Stomach smooth muscle (tissue), 2 donors: ENCODE results near the gene LYZL6.

Experiments used
- H3K27ac ChIP-seq: one replicate; pipeline ENCODE4 v1.7.0; 2013; ENCODE audit warnings: mild to moderate bottlenecking, low read length, inconsistent platforms
- H3K27me3 ChIP-seq, 2 donors: one replicate each; pipeline ENCODE4 v1.7.0; 2013; ENCODE audit warnings: low read length in 2 of 2; ENCODE audit not compliant: insufficient read depth in 2 of 2, control insufficient read depth in 1 of 2
- H3K36me3 ChIP-seq, 2 donors: one replicate each; pipeline ENCODE4 v1.7.0; 2013; ENCODE audit warnings: low read length in 2 of 2; ENCODE audit not compliant: control insufficient read depth in 2 of 2, insufficient read depth in 2 of 2
- H3K4me1 ChIP-seq: one replicate; pipeline ENCODE4 v1.7.0; 2013; ENCODE audit warnings: low read length; ENCODE audit not compliant: control insufficient read depth, insufficient read depth
- H3K4me3 ChIP-seq, 2 donors: one replicate each; pipeline ENCODE4 v1.7.0; 2013; ENCODE audit warnings: low read length in 2 of 2
- H3K9ac ChIP-seq, 2 donors: one replicate each; pipeline ENCODE4 v1.7.0; 2013; ENCODE audit warnings: low read length in 2 of 2, mild to moderate bottlenecking in 1 of 2
- H3K9me3 ChIP-seq, 2 donors: one replicate each; pipeline ENCODE4 v1.7.0; 2013; ENCODE audit warnings: low read length in 2 of 2; ENCODE audit not compliant: control insufficient read depth in 2 of 2
- donor health status: healthy.
- donor health status: Pancreatic carcinoma.

LYZL6 gene

GRCh38 chr17:35973333-35974260, 30.1 kb upstream of the LYZL6 start:
- H3K9ac ChIP-seq, result no peak overlapping the region
- no peak overlapping the region for H3K27ac ChIP-seq
- H3K27me3 ChIP-seq, result peaks cover 0 to 6% of the 10 kb centered on the region in 2 donors
- H3K9me3 ChIP-seq, result no peaks in the 10 kb centered on the region
- H3K4me1 ChIP-seq, result no peaks in the 10 kb centered on the region
- no peak overlapping the region for H3K4me3 ChIP-seq
- no peaks in the 10 kb centered on the region for H3K36me3 ChIP-seq

GRCh38 chr17:35972945-35973332, 29.4 kb upstream of the LYZL6 start:
- no peak overlapping the region for H3K27ac ChIP-seq
- H3K27me3 ChIP-seq, result peaks cover 0 to 5% of the 10 kb centered on the region in 2 donors
- no peaks in the 10 kb centered on the region for H3K9me3 ChIP-seq
- H3K9ac ChIP-seq, result no peak overlapping the region
- no peak overlapping the region for H3K4me3 ChIP-seq
- no peaks in the 10 kb centered on the region for H3K36me3 ChIP-seq
- H3K4me1 ChIP-seq, result no peaks in the 10 kb centered on the region

- Histone ChIP-seq H3K4me3 (no peak overlapping the region), H3K27me3 (peaks cover 0 to 4% of the 10 kb centered on the region in 2 donors), H3K4me1 (no peaks in the 10 kb centered on the region), H3K9me3 (no peaks in the 10 kb centered on the region), H3K9ac (no peak overlapping the region), H3K36me3 (no peaks in the 10 kb centered on the region), H3K27ac (no peak overlapping the region)
Measured at GRCh38 chr17:35972535-35972934, 29.0 kb upstream of the LYZL6 start.

DNA sequence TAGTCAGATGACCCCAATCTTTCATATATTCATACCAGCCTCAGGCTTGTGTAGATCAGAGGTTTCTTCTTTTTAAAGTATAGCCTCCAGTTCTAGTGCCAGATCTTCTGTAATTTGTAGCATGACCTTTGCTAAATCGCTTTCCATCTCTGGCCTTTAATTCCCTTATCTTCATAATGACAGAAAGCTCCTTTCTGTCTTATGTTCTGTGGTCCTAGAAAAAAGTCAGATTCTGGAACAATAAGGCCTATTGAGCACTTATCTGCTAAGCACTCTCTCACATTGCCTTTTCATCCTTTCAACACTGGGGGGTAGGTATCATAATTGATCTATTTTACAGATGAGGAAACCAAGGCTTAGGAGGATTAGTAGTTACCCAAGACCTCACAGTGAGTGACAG, 28.6 kb upstream of the LYZL6 start:
- Histone ChIP-seq H3K9me3 (no peaks in the 10 kb centered on the region), H3K27me3 (peaks cover 0 to 4% of the 10 kb centered on the region in 2 donors), H3K9ac (no peak overlapping the region), H3K27ac (no peak overlapping the region), H3K4me1 (no peaks in the 10 kb centered on the region), H3K36me3 (no peaks in the 10 kb centered on the region), H3K4me3 (no peak overlapping the region)

- no peaks in the 10 kb centered on the region for H3K36me3 ChIP-seq
- H3K27ac ChIP-seq, result no peak overlapping the region
- H3K9me3 ChIP-seq, result no peaks in the 10 kb centered on the region
- H3K4me3 ChIP-seq, result no peak overlapping the region
- peaks cover 0 to 4% of the 10 kb centered on the region in 2 donors for H3K27me3 ChIP-seq
- H3K4me1 ChIP-seq, result no peaks in the 10 kb centered on the region
- H3K9ac ChIP-seq, result no peak overlapping the region
Measured at GRCh38 chr17:35969558-35970380, 26.3 kb upstream of the LYZL6 start.

DNA sequence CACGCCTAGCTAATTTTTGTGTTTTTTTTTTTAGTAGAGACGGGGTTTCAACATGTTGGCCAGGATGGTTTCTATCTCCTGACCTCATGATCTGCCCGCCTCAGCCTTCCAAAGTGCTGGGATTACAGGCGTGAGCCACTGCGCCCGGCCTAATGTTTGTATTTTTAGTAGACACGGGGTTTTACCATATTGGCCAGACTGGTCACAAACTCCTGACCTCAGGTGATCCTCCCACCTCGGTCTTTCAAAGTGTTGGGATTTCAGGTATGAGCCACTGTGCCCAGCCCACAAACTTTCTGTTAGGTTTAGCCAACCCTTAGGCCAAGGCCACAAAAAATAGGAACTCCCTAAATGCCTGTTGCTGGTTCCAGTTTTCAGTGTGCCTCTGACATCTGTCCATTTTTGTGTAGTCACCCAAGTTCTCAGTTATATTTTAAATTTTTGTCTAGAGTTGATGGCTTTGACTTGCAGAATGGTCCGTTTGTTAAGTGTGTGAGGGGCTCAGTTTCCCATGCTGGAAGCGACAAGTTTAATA, 25.1 kb upstream of the LYZL6 start:
- Histone ChIP-seq H3K9ac (no peak overlapping the region), H3K4me1 (no peaks in the 10 kb centered on the region), H3K27ac (no peak overlapping the region), H3K36me3 (no peaks in the 10 kb centered on the region), H3K9me3 (no peaks in the 10 kb centered on the region), H3K27me3 (peaks cover 0 to 4% of the 10 kb centered on the region in 2 donors), H3K4me3 (no peak overlapping the region)

- no peak overlapping the region for H3K9ac ChIP-seq
- H3K27me3 ChIP-seq, result peaks cover 0 to 2% of the 10 kb centered on the region in 2 donors
- H3K36me3 ChIP-seq, result no peaks in the 10 kb centered on the region
- H3K4me3 ChIP-seq, result no peak overlapping the region
- H3K9me3 ChIP-seq, result no peaks in the 10 kb centered on the region
- no peaks in the 10 kb centered on the region for H3K4me1 ChIP-seq
- H3K27ac ChIP-seq, result no peak overlapping the region
Measured at GRCh38 chr17:35965272-35965671, 21.8 kb upstream of the LYZL6 start.

DNA sequence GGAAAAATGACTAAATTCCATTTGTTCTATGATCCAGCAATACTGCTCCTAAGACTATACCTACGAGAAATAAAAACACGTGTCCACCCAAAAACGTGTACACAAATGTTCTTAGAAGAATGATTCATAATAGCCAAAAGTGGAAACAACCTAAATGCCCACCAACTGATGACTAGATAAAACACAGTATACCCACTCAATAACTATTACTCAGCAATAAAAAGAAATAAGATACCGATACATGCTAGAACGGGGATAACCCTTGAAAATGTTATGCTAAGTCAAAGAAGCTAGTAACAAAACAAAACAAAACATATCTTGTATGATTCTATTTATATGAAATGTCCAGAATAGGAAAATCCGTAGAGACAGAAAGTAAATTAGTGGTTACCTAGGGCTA, 20.1 kb upstream of the LYZL6 start:
- Histone ChIP-seq H3K9ac (no peak overlapping the region), H3K9me3 (no peaks in the 10 kb centered on the region), H3K27me3 (no peaks in the 10 kb centered on the region), H3K4me3 (no peak overlapping the region), H3K36me3 (no peaks in the 10 kb centered on the region), H3K4me1 (no peaks in the 10 kb centered on the region), H3K27ac (no peak overlapping the region)

DNA sequence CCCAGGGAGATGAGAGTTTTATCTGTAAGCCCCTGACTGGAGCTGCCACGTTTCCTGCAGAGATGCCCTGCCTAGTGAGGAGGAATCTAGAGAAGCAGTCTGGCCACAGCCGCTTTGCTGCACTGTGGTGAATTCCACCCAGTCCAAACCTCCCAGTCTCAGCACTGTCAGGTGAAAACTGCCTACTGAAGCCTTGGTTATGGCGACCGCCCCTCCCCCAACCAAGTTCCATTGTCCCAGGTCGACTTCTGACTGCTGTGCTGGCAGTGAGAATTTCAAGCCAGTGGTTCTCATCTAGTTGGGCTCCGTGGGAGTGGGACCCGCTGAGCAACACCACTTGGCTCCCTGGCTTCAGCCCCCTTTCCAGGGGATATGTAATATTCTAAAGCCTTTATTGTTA, 10.2 kb upstream of the LYZL6 start:
- Histone ChIP-seq H3K9me3 (no peaks in the 10 kb centered on the region), H3K36me3 (no peaks in the 10 kb centered on the region), H3K27ac (no peak overlapping the region), H3K4me3 (no peak overlapping the region), H3K9ac (no peak overlapping the region), H3K4me1 (no peaks in the 10 kb centered on the region), H3K27me3 (no peaks in the 10 kb centered on the region)

GRCh38 chr17:35949401-35949800, 5.9 kb upstream of the LYZL6 start:
- Histone ChIP-seq H3K9me3 (no peaks in the 10 kb centered on the region), H3K9ac (no peak overlapping the region), H3K36me3 (no peaks in the 10 kb centered on the region), H3K4me3 (no peak overlapping the region), H3K27me3 (no peaks in the 10 kb centered on the region), H3K27ac (no peak overlapping the region), H3K4me1 (no peaks in the 10 kb centered on the region)
